Esophagus muscularis mucosa (tissue), 4 donors: ENCODE measurements around the gene LIG3. TPM values are rescaled to one million over a fixed set of nuclear protein-coding genes. Genes with fewer than 3 reads are reported as not detected.

Experiments used
- total RNA-seq, 4 donors: library from RNA; depleted of rRNA; stranded (reverse); fragments of >200 nt; gene quantifications; one replicate each; pipeline versions ENCODE4 v1.1.0 to v1.2.1, GENCODE V29; 2016

LIG3 gene
- total RNA-seq, 4 donors from 2014 or later, result 24.7 to 50.7 (median 32.1) TPM

Other genes with a start within 250 kb of the LIG3 start
- gene CCT6B, start 19.1 kb upstream of the LIG3 start, total RNA-seq, result 1 to 10 TPM; 2.6 to 5.8 (median 4.5) TPM
- gene ZNF830, start 19.0 kb upstream of the LIG3 start, total RNA-seq, result 10 to 100 TPM; 10.8 to 16.6 (median 12.6) TPM
- gene RFFL, start 83.2 kb downstream of the LIG3 start, total RNA-seq, result 10 to 100 TPM; 19.5 to 40.9 (median 33.3) TPM
- 10 to 100 TPM in 2 of 4 donors, 1 to 10 TPM in 2; 8.9 to 12.8 (median 10.7) TPM for gene RAD51D, start 139.3 kb downstream of the LIG3 start, total RNA-seq
- not detected for gene FNDC8, start 141.1 kb downstream of the LIG3 start, total RNA-seq
- gene NLE1, start 161.8 kb downstream of the LIG3 start, total RNA-seq, result 10 to 100 TPM in 3 of 4 donors, 1 to 10 TPM in 1; 9.6 to 16.1 (median 13.8) TPM
- gene UNC45B, start 167.3 kb downstream of the LIG3 start, total RNA-seq, result under 1 TPM in 3 of 4 donors, not detected in 1; under 0.01 to 0.23 (median 0.06) TPM
- gene SLC35G3, start 213.9 kb downstream of the LIG3 start, total RNA-seq, result not detected